NCI-H345 treated with DMSO at 0.1 percent for 48 hours (cell line): ENCODE measurements around the gene ANG.
A peak's percentile ranks its signal among the peaks of the same experiment; 100 is the strongest.

Source experiments
- DNase-seq: peaks from one replicate; lab custom pipeline; 2025; ENCODE audit not compliant: unreplicated experiment; lab: John Stamatoyannopoulos, UW

Gene ANG

DNA sequence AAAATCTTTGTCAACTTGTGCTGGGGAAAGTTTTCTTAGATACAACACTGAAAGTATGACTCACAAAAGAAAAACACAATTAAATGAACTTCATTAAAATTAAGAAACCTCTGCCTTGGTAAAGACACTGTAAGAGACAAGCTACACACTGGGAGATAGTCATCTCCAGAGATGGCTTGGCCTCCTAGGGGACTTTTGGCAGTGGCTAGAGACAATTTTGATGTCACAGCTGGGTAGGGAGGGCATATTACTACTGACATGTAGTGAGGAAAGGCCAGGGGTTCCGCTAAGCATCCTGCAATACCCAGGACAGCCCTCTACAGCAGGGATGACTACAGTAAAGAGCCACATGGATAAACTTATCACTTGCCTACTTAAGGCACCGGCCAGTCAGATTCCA, 12.9 kb upstream of the ANG start:
- DNase-seq = no peak

DNA sequence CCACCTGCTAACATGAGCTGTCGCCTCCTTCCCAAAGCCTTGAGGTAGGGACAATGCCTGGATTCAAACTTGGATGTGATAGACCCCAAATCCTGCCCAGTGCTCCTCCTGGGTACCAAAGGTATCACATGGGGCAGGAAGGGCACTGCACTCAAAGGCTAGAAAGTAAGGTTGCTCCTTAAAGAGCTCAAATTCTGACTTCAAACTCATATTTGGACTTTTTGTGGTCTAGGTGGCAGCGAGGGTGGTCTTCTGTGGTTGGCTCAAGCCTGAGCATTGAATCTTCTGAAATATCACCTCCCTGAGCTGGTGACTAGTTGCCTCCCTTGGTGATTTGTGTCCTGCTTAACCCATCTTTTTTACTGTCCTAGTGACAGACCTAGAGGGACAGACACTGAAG, 12.5 kb upstream of the ANG start:
- no peak for DNase-seq

DNA sequence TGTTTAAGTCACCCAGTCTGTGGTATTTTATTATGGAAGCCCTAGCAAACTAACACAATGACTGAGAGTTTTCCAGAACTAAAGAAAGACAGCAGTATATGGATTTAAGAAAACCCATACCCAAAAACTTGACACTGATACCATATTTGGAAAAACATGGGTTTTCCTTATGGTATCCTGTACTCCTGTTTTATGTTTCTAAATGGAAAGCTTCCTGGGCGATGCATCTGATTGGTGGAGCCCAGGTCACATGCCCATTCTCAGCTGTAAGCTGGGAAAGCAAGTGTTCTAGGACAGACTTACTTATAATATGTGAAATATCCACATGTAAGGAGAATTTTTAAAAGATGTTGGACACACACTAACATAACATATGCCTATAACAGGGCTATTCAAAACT, 8.7 kb upstream of the ANG start:
- DNase-seq = no peak

DNA sequence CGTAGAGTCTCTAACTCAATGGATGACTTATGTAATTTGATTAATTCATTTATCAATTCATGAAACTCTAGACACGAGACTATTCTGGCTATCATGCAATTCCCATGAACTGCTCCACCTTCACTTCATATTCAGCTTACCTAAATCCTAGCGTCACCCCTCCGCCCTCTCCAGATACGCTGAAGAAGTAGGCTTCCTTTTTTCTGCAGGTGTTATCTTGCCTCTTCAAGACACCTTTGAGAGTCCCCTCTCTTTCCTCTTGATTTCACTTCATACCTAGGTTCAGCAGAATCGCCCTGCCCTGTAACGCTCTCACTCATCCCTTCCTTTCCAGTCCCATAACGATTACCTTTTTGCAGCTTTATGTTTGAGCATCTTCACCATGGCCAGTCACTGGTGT, 8.2 kb upstream of the ANG start:
- DNase-seq = no peak

DNA sequence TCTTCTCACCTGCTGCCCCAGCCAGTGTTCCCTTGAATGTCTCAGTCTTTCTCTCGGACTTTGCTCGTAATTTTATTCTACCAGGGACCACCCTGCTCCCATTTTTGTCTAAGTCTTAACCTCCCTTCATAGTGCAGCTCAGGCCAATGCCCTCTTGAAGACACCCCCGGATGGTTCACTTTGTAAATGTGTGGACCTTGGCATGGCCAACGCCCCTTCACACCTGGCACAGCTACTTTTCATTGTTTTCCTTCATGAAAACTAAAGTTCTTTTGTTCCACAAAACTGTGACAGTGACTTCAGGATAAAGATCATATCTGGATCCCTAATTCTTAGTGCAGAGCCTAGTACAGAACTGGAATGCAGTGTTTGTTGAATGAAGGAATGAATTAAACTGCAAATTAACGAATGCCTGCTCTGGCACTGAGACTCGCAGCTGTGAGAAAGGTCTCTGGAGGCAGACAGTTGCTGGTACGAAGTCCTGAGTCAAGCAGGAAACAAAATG, 7.7 kb upstream of the ANG start:
- DNase-seq = no peak

DNA sequence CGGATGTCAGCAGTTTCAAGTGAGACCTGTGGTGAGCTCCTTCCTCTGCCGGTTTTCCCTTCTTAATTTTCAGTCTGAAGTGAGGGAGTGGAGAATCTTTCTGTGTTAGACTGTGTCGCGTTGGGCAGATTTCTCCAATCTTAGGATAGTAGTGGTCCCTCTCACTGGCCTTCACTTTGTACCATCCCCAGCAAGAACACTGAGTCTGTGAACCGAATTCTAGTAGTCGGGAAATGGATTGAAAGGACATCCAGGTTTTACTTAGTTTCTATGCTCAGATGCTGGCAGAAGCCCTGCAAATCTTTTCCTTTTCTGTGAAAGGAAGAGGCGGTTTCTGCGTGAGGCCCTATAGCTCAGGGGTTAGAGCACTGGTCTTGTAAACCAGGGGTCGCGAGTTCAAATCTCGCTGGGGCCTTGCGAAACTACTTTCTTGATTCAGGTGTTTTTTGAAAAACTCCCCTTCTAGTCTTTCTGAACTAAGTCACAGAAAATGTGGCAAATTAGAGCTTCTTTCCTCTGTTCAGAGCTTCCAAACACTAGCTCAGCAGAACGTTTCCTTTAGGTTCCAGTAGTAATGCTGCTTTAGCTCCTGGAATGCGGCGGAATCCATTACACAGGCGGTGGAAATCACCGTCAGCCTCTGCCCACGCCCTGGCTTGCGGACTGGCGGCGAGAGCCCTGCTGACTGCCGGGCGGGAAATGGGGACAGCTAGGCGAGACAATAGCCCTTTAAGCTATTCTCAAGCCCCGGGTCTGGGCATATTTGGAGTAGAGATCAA, 7.0 kb upstream of the ANG start:
- no peak for DNase-seq

DNA sequence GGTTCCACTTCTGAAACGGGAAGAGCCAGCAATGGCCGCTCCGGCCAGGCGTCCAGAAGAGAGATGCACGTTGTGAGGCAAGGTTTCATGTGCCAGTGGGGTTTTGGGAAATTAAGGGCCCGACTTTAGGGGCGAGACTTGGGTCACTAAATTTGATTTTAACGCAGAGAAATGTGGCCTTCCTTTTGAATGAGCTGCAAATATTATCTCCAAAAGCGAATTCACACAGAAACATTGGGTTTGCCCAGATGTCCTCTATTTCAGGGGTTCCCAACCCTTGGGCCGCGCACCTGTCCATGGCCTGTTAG, 6.5 kb upstream of the ANG start:
- no peak for DNase-seq

DNA sequence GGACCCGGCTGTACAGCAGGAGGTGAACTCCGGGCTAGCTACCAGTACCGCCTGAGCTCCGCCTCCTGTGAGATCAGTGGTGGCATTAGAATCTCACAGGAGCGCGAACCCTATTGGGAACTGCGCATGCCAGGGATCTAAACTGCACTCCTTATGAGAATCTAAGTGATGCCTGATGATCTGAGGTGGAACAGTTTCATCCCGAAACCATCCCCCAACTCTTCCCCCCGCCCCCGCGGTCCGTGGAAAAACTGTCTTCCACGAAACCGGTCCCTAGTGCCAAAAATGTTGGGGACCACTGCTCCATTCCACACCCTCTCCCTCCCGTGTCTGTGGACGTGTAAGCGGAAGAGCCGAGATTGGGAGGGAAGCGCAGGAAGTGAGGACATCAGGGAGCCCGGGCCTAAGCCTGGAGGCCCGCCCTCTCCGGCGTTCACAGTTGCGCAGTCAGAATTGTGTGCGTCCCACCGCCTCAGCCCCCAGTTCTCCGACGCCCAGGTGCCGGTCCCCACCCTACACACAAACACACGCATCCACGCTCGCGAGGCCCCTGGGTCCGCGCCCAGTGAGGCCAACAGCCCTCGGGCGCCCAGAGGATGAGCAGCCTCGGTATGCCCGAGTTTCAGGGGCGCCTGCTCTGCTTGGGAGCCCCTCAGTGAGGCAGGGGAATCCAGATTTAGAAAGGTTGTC, 6.0 kb upstream of the ANG start:
- DNase-seq = no peak

DNA sequence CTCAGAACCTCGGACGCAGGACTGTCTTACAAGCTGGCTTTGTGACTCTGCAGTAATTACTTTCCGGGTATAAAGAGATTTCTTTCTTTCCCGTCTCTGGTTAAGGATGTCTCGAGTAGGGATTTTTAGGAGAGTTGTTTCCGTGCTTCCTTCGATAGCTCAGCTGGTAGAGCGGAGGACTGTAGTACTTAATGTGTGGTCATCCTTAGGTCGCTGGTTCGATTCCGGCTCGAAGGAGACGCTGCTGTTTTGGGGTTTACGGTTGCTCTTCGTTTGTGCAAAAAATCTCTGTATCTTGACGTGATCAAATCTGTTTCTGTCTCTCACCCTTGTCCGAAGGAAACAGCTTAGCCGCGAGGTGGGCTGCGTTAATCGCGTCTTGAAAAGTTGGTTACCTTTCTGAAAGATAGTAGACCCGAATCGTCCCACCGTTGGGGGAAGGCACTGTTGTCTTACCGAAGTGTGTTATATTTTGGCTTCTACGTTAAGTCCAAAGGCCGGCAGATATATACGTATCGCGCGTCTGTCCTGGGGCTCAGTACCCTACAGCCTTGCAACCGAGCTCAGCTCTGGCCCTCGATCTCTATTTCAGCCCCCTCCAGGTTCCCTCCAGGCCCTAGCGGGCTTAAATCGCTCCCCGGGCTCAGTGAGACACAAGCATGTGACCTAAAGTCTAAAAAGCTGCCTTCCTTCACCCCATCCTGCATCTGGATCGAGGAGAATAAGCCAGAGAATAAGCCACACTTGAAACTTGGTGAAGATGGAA, 5.3 kb upstream of the ANG start:
- DNase-seq = no peak

DNA sequence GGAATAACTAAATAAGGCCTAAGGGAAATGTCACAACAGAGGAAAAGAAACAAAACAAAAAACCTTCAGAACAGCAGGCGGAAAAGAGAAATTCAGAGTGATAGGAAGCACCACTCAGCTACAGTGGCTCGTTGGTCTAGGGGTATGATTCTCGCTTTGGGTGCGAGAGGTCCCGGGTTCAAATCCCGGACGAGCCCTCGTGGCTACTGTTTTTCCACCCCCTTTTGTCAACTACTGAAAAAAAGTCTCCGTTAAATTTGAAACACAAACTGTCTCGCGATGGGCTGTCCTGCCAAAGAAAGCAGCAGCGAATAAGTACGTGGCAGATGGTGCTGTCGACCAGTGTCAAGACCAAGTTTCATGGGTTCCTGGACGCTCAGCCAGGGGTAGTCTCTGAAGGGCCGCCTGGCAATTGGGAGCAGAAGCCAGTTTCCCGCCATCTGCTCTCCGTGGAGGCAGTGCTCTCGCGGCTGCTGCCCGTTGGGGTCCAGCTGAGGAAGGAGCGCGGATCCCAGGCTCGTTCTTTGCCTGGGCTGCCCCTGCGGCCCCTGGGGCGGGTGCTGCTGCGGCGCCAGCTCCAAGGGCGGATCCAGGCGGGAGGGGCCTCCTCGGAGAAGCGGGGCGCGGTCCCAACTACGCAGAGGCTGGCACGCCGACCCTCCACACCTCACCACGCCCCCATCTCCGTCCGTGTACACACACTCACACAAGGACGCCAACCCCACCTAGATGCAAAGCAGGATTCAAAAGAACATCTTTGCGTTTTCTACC, 4.5 kb upstream of the ANG start, which contains the start of gene RNASE4:
Gene RNASE4, plus strand, starts transcription at position 670 of the 771 bp plus-strand sequence. CDS start 14,812 bp downstream, outside the sequence.
- no peak for DNase-seq

DNA sequence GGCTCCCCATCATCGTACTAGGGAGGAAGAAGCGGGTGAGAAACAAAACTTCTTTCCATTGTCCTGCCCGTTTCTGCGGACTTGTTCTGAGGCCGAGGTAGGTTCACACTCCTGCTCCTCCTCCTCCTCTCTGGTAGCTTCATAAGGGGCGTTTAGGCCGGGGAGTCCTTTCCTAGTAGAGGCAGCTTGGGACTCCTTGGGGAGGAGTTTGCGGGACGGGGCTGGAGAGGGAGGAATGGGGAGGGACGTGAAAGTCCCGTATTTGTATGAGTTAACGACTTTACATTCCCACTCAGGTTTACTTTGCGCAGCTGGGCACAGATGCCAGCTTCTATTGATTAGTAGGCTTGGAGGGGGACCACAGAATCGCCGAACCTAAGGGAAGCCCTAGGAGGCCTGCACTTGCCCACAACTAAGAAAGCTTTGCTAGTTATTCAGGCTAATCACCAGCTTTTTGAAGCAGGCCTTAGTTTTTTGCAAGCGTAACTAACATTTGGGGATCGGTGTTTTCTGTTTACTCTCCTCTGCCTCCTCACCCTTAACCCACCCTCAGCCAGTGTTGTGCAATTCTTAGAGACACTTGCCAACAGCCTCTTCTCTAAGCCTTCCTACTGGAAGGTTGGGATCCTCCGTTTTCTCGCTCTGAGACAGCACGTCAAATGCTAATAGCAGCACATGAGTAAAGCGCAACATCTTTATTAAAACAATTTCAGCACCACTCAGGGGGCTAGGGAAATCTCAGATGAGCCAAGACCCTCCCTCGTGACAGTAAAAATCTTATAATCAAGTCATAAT, 3.7 kb upstream of the ANG start:
- no peak for DNase-seq

DNA sequence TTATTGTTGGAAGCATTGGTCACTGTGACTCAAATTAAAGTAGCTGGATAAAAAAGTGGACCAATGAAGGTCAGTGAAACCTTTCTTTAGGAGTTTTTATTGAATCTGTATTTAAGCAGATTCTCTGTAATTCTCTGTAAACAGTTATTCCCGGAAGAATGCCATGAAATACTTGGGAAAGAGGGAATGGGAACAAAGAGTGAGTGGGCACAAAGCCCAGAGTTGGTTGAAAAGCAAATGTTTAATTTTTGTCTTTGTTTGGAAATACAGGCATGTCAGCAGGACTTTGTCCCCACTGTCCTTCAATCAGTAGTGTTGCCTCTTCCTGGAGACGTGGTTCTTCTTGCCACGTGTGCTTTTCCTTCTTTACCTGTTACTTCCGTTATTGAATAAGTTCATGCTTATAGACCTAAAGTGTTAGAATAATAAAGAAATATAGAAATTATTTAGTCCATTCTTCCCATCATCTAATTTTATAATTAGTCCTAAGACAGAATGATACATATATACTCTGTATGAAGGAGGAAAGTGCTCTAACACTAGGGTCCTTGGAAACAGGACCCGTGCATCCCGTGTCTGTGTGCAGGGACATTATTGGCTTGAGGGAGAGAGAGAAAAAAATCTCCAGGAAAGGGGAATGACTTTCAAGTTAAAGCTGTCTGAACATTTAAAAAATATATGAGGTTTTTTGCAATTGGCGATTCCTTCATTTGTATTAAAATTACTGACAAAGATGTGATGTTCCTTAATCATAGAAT, 2.0 kb upstream of the ANG start:
- DNase-seq = no peak

DNA sequence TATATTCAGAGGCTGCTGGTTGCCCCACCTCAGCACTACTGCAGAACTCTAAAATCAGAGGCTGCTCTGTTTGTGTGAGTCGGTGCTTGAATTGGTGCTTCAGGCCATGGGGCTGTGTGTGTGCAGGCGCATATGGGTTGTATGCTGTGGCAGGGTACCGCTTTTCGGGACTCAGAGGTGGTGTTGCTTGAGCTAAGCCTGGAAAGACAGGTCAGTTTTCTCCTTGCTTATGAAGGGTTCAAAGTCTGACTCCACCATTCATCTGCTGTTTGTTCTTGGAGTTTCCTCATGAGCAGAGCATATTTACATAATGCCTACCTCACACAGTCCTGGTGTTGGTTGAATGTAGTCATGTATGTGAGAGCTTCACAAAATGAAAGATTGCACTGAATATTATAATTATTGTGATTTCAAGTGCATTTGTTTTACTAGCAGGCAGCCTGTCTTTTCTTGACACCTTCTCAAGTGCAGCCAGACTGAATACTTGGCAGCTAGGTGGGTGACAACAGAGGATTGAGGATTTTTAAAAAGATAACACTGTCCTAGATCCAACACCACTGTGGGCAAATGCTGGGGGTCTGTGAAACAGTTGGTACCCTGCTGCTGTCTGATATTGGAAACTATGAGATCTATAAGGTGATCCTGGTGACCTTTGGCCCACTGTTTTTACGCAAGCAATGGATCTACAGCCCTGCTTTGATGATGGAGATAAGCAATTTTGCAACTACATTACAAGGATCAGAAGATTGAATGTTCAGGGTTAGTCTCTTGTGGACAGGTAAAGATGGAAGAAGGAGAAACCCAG, 1.0 kb upstream of the ANG start:
- DNase-seq = no peak

DNA sequence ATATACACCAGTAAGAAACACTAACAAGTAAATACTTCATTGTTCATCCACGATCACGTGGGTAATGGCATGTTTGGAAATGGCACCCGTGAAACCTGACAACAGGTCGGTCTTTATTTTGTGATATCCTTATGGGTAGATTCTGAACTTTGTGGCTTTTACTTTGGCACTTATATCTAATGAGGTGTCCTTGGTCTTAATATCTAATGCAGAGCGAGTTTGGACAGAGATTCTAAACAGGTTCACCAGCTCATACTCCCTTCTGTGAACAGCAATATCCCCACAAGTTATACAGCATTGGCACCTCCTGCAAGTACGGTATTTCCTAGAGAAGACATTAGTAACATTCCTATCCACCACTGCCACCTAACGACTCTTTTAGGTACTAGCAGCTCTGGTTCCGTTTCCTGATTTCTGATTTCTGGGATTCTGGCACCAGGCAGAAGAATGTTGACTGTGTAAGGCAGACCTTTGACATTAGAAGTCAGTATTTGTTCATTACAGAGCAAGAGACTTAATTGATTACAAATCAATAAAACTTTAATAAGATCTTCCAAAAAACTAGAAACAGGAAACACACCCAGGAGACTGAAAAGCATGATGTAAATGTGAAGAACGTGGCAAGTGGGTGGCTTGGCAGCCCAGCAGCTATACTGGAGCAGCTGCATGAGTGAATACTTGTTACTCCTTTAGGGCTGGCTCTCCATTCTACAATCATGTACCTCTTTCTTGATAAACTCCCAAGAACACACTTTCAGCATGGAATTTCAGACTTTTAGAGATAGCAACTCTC, 2.5 kb downstream of the ANG start:
- DNase-seq = peak; percentile 28

DNA sequence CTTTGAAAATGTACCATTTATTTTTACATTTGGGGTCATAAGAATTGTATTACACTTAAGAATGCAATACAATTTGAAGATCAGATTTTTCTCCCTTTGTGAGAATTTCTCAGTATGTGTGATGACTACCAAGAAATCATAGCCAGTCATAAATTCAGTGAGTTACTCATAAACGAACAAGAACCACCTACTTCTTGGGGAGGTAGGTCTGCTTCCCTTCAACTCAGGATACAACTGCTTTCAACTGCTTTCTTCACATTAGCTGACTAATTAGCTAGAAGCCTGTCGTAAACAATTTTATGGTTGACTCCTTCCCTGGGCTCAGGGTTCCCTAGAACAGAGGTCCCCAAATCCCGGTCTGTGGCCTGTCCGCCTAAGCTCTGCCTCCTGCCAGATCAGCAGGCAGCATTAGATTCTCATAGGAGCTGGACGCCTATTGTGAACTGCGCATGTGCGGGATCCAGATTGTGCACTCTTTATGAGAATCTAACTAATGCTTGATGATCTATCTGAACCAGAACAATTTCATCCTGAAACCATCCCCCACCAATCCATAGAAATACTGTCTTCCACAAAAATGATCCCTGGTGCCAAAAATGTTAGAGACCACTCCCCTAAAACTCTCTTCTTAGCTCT, 3.7 kb downstream of the ANG start:
- DNase-seq = no peak

DNA sequence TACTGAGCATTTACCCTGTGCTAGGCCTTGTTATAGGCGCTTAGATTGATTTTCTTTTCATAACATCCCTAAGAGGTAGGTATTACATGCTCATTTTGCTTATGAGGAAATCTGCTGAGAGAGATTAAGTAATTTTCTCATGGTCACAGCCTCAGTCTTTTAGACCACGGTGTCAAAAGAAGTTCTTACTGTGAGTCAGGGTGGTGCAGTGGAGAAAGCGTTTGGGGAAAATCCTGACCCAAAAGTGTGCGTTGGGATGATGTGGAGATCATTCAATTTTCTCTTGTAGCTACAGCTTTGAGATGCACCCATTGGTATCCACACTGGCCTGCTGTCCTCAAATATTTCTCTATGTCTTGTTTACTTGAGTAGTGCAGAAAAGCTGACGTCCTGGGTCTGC, 8.2 kb downstream of the ANG start:
- DNase-seq = no peak

DNA sequence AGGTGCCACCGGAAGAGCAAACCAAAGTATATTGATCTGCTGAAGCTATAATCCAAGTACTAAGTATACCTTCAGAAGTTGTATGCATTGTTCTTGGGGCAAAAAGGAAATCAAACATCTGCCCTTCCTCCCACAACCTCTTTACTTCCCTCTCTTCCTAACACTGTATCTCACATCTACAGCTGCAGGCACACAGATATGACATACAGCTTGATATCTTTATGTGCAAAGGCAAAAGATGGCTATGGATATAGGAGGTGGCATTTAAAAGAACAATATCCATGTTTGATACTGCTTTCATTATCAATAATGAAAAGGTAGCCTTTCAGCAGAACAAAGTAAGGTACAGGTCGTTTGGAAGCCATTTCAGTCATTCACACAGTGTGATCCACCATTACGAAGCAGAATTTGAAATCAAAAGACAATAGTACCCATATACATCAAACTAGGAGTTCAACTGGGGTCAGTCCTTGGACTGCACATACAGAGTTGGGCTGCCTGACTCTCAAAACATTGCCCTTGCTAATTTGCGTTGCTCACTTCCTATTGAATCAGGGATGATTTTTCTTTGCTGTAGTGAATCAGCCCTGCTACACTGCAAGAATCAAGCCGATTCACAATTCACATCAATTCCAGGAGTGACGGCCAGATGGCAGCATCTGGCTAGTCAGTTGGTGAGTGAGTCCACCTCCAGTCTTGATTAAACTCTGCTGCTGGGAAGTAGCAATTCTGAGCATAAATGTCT, 8.9 kb downstream of the ANG start:
- DNase-seq = no peak
